ENCODE results near the gene CTRL.

Gene CTRL

GRCh38 chr16:67964477-67965131, 32.9 kb upstream of the CTRL start:
- Histone ChIP-seq H3K9ac (0 out of 22 replicates have a peak overlapping the region, but pooled peaks of 1 of the 11 experiments have one; percentile 6), H3K4me2 (peak overlapping the region in 8 of 11 experiments; percentile 29 to 98 (median 95); a peak in 10 of 22 replicates), H3K9me3 (replicated peaks in 1 of 11) (no peaks in the 10 kb centered on the region), H3K4me3 (no peak overlapping the region), H3K36me3 (peaks cover 12 to 46% (median 38%) of the 10 kb centered on the region in 11 experiments; a peak in 19 of 22 replicates), H4K20me1 (peaks cover 5 to 58% (median 20%) of the 10 kb centered on the region in 11 experiments; a peak in 16 of 22 replicates), H3K27me3 (no peaks in the 10 kb centered on the region), H3K27ac (no peak overlapping the region), H3K4me1 (peaks cover 24 to 54% (median 43%) of the 10 kb centered on the region in 10 experiments)
- TF ChIP-seq Cebpa-rat (IDR thresholded peaks at IDR 0.05): no peak

DNA sequence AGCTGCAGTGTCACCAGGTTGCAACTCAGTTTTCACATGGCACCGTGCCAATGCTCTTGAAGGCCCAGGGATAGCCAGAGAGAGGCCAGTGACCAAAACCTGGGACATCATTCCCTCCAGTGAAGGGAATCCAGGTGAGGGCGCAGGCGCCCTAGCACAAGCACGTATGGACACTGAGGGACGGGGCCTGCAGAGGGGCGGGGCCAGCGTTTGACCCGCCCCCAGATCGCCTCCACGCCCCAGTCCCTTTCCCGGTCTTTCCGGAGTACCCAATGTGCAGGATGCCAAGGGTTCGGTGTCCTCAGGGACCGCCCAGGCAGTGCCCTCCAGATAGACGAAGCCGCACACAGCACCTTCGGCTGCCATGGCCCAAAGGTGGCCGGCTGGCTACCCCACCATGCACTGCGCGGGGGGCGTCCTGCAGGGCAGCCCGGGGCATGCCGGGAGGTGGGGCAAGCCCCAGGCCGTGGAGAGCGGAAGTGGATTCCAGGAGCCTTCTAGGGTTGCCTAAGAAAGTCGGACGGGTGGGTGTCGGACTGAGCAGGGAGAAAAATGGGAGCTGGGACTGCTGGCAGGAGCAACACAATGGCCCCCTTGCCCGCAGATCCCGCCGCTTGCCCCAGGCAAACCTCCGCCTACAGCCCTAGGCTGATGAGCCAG, 32.1 kb upstream of the CTRL start:
- no peak overlapping the region for H3K9ac ChIP-seq
- H4K20me1 ChIP-seq: peaks cover 5 to 59% (median 20%) of the 10 kb centered on the region in 11 experiments; a peak in 16 of 22 replicates
- no peaks in the 10 kb centered on the region for H3K9me3 ChIP-seq (replicated peaks in 1 of 11)
- peaks cover 12 to 54% (median 45%) of the 10 kb centered on the region in 11 experiments; a peak in 20 of 22 replicates for H3K36me3 ChIP-seq
- no peak overlapping the region for H3K4me3 ChIP-seq
- H3K4me1 ChIP-seq: peaks cover 22 to 49% (median 38%) of the 10 kb centered on the region in 10 experiments
- TF ChIP-seq Cebpa-rat (IDR thresholded peaks at IDR 0.05): no peak
- H3K27me3 ChIP-seq: no peaks in the 10 kb centered on the region
- no peak overlapping the region for H3K27ac ChIP-seq
- H3K4me2 ChIP-seq: no peak overlapping the region

DNA sequence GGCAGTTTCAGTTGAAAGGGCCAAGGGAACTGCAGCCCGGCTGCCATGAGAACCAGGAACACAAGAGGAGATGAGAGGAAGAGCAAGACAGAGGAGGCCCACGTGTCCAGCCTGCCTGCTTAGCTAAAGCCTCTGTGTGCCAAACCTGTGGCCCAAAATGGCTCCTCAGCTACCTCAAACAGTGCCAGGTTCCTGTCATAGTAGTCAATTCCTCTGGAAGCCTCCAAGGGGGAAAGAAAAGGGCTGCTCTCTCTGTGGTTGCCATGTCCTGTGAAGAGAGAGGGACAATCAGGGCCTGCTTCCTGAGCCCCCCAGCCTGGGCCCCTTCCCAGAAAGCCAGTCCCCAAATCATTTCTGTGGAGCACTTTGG, 31.6 kb upstream of the CTRL start:
- no peaks in the 10 kb centered on the region for H3K27me3 ChIP-seq
- H3K36me3 ChIP-seq: peaks cover 13 to 59% (median 50%) of the 10 kb centered on the region in 11 experiments; a peak in 20 of 22 replicates
- TF ChIP-seq Cebpa-rat (IDR thresholded peaks at IDR 0.05): no peak
- H3K9me3 ChIP-seq (replicated peaks in 1 of 11): no peaks in the 10 kb centered on the region
- no peak overlapping the region for H3K4me2 ChIP-seq
- H3K9ac ChIP-seq: peak overlapping the region in 1 of 11 experiments; percentile 29; a peak in 1 of 22 replicates
- peaks cover 20 to 47% (median 36%) of the 10 kb centered on the region in 10 experiments for H3K4me1 ChIP-seq
- no peak overlapping the region for H3K4me3 ChIP-seq
- H4K20me1 ChIP-seq: peaks cover 5 to 59% (median 20%) of the 10 kb centered on the region in 11 experiments; a peak in 16 of 22 replicates
- no peak overlapping the region for H3K27ac ChIP-seq

DNA sequence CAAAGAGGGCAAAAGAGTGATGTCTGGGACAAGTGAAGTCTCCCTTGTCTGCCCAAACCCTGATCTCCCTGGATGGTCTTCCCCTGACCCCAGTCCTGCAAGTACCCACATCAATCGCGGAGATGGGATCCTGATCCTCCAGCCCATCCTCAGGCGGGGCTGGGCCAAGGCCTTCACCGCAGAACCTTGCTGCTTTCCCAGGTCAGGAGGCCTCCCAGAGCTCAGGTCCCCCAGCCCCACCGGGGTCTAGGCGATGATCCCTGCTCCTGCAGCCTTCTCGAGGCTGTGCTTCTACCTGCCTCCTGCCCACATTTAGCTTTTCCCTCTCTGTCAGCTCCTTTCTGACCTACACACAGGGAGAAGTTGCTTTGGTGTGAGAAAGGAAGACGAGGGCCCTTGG, 30.5 kb upstream of the CTRL start:
- Histone ChIP-seq H3K4me2 (no peak overlapping the region), H3K27me3 (no peaks in the 10 kb centered on the region), H3K4me1 (peaks cover 16 to 37% (median 29%) of the 10 kb centered on the region in 10 experiments), H3K27ac (no peak overlapping the region), H3K9me3 (replicated peaks in 1 of 11) (no peaks in the 10 kb centered on the region), H3K4me3 (no peak overlapping the region), H4K20me1 (peaks cover 5 to 53% (median 20%) of the 10 kb centered on the region in 11 experiments; a peak in 16 of 22 replicates), H3K36me3 (peaks cover 18 to 70% (median 52%) of the 10 kb centered on the region in 11 experiments; a peak in 20 of 22 replicates), H3K9ac (peak overlapping the region in 3 of 11 experiments; percentile 1 to 15 (median 14); a peak in 4 of 22 replicates)
- TF ChIP-seq Cebpa-rat (IDR thresholded peaks at IDR 0.05): no peak

GRCh38 chr16:67961551-67961957, 29.9 kb upstream of the CTRL start:
- peaks cover 0 to 47% (median 15%) of the 10 kb centered on the region in 11 experiments; a peak in 15 of 22 replicates for H4K20me1 ChIP-seq
- no peaks in the 10 kb centered on the region for H3K9me3 ChIP-seq (replicated peaks in 1 of 11)
- H3K27ac ChIP-seq: no peak overlapping the region
- peaks cover 18 to 73% (median 52%) of the 10 kb centered on the region in 11 experiments; a peak in 20 of 22 replicates for H3K36me3 ChIP-seq
- H3K4me2 ChIP-seq: no peak overlapping the region
- TF ChIP-seq Cebpa-rat (IDR thresholded peaks at IDR 0.05): no peak
- peak overlapping the region in 2 of 11 experiments; percentile 1 to 15; a peak in 1 of 22 replicates for H3K9ac ChIP-seq
- H3K27me3 ChIP-seq: no peaks in the 10 kb centered on the region
- no peak overlapping the region for H3K4me3 ChIP-seq
- H3K4me1 ChIP-seq: peaks cover 10 to 32% (median 23%) of the 10 kb centered on the region in 10 experiments

DNA sequence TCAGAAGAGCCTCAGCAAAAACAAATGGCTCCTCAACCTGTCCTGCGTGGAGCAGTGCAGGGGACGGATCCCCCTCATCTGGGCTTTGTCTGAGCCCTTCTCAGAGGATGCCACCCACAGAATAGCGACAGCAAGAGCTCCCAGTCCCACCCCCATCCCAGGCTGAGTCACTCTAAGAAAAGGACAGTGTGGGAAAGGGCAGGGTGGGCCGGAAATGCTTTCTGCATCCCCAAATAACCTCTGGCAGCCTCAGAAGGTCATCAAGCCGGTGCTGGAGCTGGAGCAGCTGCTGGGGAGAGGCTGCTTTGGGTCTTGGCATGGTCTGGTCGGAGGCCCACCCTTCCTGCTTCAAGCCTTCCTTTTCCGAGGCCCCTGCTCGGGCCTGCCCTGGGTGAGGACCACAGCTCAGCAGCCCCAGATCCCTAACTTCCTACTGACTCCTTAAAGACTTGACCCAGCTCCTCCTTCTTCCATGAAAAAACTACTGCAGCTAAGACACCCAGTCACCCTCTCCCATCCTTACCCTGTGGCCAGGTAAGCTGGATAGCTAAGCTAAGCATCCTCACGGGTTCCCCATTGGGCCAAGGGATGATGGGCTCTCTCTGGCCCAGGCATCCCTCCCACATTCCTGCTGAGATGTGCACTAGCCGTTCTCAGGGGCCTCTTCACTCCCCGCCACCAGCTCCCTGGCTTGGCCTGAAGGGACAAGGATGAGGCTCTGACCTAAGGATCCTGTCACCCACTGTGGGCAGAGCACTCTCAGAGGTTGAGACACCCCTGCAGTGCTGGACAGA, 28.1 kb upstream of the CTRL start:
- no peak overlapping the region for H3K9ac ChIP-seq
- H3K27me3 ChIP-seq: no peaks in the 10 kb centered on the region
- H3K36me3 ChIP-seq: peaks cover 18 to 91% (median 59%) of the 10 kb centered on the region in 11 experiments; a peak in 20 of 22 replicates
- H3K4me2 ChIP-seq: no peak overlapping the region
- no peak overlapping the region for H3K4me3 ChIP-seq
- peaks cover 0 to 32% (median 4%) of the 10 kb centered on the region in 11 experiments; a peak in 10 of 22 replicates for H4K20me1 ChIP-seq
- H3K9me3 ChIP-seq (replicated peaks in 1 of 11): no peaks in the 10 kb centered on the region
- H3K27ac ChIP-seq: no peak overlapping the region; a peak in 1 of 22 replicates
- peaks cover 0 to 13% (median 6%) of the 10 kb centered on the region in 10 experiments; a peak in 14 of 20 replicates for H3K4me1 ChIP-seq
- TF ChIP-seq Cebpa-rat (IDR thresholded peaks at IDR 0.05): no peak

DNA sequence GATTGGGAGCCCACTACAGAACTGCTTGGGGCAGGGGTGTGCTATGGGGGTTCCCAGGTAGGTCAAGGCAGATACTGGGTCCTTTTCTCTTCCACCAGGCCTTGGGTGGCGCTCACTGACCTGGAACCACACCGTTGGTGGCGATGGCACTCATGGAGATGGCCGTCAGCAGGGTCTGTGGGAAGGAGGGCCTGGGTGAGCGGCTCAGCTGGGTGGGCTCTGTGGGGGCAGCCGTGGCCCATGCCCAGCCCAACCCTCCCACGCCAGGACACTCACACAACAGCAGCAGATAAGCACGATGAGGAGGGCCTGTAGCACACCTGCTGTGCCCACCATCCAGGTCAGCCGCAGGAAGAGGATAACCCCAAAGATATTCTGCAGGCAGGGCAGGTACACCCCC, 26.0 kb upstream of the CTRL start:
- H3K9ac ChIP-seq: no peak overlapping the region
- H3K27me3 ChIP-seq: no peaks in the 10 kb centered on the region
- peaks cover 18 to 98% (median 66%) of the 10 kb centered on the region in 11 experiments; a peak in 21 of 22 replicates for H3K36me3 ChIP-seq
- H3K9me3 ChIP-seq (replicated peaks in 1 of 11): no peaks in the 10 kb centered on the region
- H3K27ac ChIP-seq: no peak overlapping the region
- H3K4me1 ChIP-seq: peaks cover 0 to 7% (median 0%) of the 10 kb centered on the region in 10 experiments; a peak in 6 of 20 replicates
- H3K4me3 ChIP-seq: no peak overlapping the region
- TF ChIP-seq Cebpa-rat (IDR thresholded peaks at IDR 0.05): no peak
- no peak overlapping the region for H3K4me2 ChIP-seq
- H4K20me1 ChIP-seq: peaks cover 0 to 19% (median 0%) of the 10 kb centered on the region in 11 experiments; a peak in 5 of 22 replicates

- no peaks in the 10 kb centered on the region for H3K27me3 ChIP-seq
- H3K27ac ChIP-seq: no peak overlapping the region
- H4K20me1 ChIP-seq: peaks cover 0 to 24% (median 0%) of the 10 kb centered on the region in 11 experiments; a peak in 3 of 22 replicates
- no peak overlapping the region for H3K4me3 ChIP-seq
- peaks cover 19 to 98% (median 63%) of the 10 kb centered on the region in 11 experiments; a peak in 20 of 22 replicates for H3K36me3 ChIP-seq
- 0 out of 22 replicates have a peak overlapping the region, but pooled peaks of 1 of the 11 experiments have one; percentile 17 for H3K9ac ChIP-seq
- no peak for TF ChIP-seq Cebpa-rat (IDR thresholded peaks at IDR 0.05)
- no peaks in the 10 kb centered on the region for H3K9me3 ChIP-seq (replicated peaks in 1 of 11)
- peaks cover 0 to 7% (median 0%) of the 10 kb centered on the region in 10 experiments; a peak in 6 of 20 replicates for H3K4me1 ChIP-seq
- peak overlapping the region in 1 of 11 experiments; percentile 18; a peak in 1 of 22 replicates for H3K4me2 ChIP-seq
Observed at GRCh38 chr16:67954421-67955196, 22.9 kb upstream of the CTRL start.

Measured in BLaER1 treated with 17β-estradiol and CSF1 and Interleukin-3, amounts not matched to agents 10 nM and 100 nM (cell line).